ENCODE measurements around the gene ABCB11.

The ABCB11 gene

GRCh38 chr2:168920504-168921157 lies 110.5 kb downstream of the ABCB11 start:
- no peak overlapping the region for H3K4me3 ChIP-seq (ENCODE audit: low read depth, low read length)
- no peak for DNase-seq (ENCODE audit: low read depth)
- TF ChIP-seq, protein P1, sequence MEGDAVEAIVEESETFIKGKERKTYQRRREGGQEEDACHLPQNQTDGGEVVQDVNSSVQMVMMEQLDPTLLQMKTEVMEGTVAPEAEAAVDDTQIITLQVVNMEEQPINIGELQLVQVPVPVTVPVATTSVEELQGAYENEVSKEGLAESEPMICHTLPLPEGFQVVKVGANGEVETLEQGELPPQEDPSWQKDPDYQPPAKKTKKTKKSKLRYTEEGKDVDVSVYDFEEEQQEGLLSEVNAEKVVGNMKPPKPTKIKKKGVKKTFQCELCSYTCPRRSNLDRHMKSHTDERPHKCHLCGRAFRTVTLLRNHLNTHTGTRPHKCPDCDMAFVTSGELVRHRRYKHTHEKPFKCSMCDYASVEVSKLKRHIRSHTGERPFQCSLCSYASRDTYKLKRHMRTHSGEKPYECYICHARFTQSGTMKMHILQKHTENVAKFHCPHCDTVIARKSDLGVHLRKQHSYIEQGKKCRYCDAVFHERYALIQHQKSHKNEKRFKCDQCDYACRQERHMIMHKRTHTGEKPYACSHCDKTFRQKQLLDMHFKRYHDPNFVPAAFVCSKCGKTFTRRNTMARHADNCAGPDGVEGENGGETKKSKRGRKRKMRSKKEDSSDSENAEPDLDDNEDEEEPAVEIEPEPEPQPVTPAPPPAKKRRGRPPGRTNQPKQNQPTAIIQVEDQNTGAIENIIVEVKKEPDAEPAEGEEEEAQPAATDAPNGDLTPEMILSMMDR (IDR thresholded peaks at IDR 0.05; ENCODE audit: low read depth, low read length, missing control alignments): peak; percentile 51

- TF ChIP-seq, protein P1 (IDR thresholded peaks at IDR 0.05; ENCODE audit: low read depth, low read length, missing control alignments): no peak
- DNase-seq (ENCODE audit: low read depth): no peak
- H3K4me3 ChIP-seq (ENCODE audit: low read depth, low read length): no peak overlapping the region
Measured at GRCh38 chr2:168916331-168916675, 114.8 kb downstream of the ABCB11 start.

DNA sequence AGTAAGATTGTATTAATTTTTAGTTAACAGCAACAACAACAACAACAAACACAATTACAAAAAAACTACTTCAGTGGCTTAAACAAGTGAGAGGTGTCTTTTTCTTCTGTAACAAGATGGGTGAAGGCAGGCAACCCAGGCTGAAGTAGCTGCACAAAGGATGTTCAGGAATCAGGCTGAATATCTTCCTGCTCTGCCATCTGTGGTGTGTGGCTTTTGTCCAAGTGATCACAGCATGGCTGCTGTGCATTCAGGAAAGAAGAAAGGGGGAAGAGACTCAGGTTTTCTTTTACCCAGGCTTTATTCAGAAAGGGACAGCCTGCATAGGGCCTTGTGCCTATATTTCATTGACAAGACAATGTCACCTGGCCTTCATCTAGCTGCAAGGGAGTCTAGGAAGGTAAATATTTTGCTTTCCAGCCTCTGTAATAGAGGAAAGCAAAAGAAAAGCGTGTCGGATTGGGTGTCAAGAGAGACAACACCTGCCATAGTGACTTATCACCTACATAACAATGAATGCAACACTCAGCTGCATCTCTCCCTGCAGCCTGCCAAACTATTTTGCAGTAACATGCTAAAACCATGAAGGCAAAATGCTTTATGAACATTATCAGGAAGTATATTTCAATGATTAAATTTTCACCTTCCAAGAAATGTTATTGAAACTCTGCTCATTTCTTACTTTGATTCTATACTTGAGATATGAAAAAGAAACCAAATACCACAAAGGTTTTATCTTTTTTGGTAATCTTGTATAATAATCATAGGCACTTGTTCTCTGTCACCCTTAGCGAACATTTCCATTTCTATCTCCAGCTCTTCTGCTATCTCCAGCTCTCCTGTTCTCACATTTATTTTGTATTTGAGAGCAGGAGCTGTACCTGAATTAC lies 115.4 kb downstream of the ABCB11 start:
- TF ChIP-seq, protein P1 (IDR thresholded peaks at IDR 0.05; ENCODE audit: low read depth, low read length, missing control alignments): no peak
- DNase-seq (ENCODE audit: low read depth): no peak
- no peak overlapping the region for H3K4me3 ChIP-seq (ENCODE audit: low read depth, low read length)

DNA sequence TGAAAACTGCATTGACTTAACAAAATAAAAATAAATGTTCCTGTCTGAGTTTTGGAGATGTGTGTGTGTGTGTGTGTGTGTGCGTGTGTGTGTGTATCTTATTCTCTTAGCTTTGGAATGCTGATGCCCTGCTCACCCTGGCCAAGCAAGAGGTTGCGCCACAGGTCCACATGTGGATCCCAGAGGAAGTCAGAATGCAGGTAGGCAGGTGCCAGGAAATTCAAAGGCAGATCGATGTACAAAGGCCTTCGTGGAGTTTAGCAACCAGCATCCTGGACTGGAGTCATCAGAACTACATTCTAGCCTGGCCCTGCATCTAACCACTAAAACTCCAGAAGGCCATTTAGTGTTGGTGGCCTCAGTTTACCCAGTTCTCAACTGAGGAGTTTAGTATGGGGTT lies 117.6 kb downstream of the ABCB11 start:
- TF ChIP-seq, protein P1 (IDR thresholded peaks at IDR 0.05; ENCODE audit: low read depth, low read length, missing control alignments): no peak
- DNase-seq (ENCODE audit: low read depth): no peak
- no peak overlapping the region for H3K4me3 ChIP-seq (ENCODE audit: low read depth, low read length)

DNA sequence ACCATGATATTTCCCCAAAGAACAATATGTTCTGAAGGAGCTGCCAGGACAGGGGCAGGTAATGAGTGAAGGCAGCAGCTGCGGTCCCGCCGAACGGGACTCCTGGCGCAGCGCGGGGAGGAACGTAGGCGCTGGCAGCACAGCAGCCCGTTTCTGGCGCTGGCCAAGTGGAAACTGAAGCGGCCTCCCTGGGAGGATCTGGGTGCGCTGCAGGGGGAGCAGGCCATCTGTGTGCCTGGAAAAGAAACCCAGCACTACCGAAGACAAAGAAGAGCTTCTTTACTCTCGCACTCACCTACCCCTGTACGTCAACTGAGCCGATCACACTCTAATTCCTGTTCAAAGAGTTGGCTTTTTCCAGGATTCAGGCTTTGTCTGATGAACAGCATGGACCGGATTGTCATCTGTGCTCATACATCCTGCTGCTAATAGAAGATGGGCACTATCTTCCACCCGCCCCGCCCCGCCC lies 118.2 kb downstream of the ABCB11 start:
- TF ChIP-seq, protein P1 (IDR thresholded peaks at IDR 0.05; ENCODE audit: low read depth, low read length, missing control alignments): no peak
- no peak for DNase-seq (ENCODE audit: low read depth)
- no peak overlapping the region for H3K4me3 ChIP-seq (ENCODE audit: low read depth, low read length)

DNA sequence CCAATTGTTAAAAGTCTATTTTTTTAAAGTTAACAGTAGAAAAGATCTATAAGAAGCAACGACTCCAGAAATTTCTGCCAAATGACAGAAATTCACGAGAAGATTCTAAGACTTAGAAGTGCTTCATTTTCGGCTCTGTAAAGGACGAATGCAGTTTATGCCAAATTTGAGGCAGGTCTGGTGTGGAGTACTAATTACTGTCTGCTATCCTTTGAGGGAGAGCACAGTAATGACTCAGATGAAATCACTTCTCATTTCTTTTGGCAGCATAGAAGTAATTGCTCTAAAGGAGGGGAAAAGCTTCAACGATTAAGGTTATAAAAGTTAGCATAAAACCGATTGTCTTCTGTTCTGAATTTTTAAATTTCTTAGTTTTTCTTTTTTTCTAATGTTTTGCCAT lies 118.7 kb downstream of the ABCB11 start:
- DNase-seq (ENCODE audit: low read depth): no peak
- H3K4me3 ChIP-seq (ENCODE audit: low read depth, low read length): no peak overlapping the region
- TF ChIP-seq, protein P1 (IDR thresholded peaks at IDR 0.05; ENCODE audit: low read depth, low read length, missing control alignments): no peak

All from GM12864 (cell line).